SK-N-DZ (cell line): ENCODE data around the gene CHD5.

Experiments used
- DNase-seq: peaks from one replicate; pipeline ENCODE4 v3.0.0-alpha.2; 2015; ENCODE audit warnings: low spot score

CHD5 gene

DNA sequence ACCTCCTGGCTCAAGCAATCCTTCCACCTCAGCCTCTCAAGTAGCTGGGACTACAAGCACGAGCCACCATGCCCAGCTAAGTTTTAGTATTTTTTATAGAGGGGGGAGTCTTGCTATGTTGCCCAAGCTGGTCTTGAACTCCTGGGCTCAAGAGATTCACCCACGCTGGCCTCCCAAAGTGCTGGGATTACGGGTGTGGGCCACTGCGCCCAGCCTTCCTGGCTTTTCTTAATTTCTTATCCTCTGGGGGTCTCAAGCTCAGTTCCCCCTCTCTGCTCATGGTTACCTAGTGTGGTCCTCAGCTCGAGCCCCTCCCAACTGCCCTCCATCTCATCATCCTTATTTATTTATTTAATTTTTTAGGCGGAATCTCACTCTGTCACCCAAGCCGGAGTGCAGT, 22.1 kb upstream of the CHD5 start:
- DNase-seq: no peak

DNA sequence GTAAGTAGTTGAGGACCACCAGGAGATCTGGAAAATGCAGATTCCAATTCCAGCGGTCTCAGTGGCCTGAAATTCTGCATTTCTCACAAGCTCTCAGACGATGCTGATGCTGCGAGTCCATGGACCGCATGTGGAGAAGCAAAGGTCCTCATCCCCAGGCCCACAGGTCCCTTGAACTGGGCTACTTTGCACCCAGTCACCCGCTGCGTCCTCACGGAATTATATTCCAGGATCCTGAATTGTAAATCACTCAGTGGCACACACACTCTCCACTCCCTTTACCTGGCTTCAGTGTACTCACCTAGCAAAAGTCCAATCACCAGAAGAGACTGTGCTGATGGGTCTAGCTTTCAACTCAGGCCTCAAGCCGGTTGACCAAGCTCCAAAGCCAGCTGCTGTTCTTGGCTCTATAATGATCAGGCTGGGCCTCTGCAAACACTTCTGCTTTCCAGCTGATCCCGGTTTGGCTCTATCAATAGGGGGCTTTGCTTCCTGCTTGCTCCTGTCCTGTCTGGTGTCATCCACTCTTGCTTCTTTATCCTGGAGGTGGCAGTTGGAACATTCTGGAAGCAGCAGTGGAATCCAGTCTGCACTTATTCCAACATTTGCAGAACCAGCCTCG, 20.2 kb upstream of the CHD5 start:
- DNase-seq: no peak

DNA sequence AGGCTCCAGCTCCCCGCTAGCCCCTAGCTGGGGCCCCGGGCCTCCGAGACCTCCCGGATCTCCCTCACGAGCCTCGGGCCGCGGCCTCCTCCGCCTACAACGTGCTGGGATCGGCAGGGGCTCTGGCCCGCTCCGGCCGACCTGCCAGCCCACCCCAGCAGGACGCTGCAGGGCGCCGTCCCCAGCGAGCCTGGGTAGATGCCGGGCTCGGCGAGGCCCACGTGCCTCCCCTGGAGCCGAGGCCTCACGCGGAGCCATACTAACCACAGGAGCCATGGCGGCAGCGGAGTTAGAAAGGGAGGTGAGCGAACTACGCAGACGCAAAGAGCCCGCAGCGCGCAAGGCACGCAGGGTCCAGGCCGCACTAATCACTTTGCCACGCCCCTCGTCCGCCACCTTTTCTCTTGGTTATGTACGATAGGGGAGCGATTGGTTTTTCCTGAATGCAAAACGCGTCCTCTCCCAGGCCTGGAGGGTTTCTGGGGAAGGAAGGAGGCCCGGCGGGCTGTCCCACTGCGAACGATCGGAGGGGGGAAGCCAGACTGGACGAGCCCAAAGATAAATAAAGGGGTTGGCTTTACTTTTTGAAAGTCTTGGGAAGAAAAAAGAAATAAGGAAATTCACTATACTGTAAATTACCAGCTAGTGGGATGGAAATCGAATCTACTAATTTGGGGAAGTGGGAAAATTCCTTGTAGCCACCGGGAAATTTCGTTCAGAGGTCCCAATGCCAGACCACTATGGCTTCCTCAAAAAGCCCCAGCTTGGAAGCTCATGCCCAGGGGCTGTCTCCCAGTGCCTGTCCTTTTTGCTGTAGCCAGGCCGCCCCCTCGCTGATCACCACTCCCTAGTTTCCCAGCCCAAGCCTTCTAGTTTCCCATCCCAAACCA, 19.4 kb upstream of the CHD5 start, which contains the start of gene RPL22:
Gene RPL22, minus strand, starts transcription at position 298 of the 890 bp plus-strand sequence. Its CDS starts 22 bp downstream, at position 276.
- peak; percentile 97 for DNase-seq

DNA sequence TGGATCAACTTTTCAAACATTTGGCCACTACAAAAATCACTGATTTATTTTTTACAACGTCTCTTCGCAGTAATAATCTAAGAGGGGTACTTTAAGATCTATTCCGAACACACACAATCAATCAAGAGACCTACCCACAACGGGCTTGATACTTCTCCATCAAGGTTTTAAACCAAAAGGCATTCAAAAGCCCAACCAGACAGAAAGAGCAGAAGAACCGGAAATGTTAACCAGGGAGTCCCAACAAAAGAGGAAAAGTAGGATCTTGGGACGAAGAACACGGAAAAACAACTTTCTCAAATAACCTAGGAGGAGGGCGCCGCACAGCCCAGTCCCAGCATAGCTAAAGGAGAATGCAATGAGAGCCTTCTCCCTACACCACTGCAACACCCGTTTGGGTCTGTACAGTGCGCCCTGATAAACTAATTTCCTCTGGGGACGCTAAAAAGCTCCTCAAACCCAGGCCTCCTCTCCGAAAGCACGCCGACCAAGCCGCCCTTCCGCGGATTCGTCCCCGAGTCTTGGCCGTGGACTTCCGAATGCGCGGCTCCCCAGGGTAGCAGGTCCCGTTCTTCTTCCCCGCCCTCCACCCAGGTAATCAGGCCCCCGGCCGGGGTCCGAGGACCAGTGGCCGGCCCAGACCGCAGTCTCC, 18.7 kb upstream of the CHD5 start:
- DNase-seq: no peak

DNA sequence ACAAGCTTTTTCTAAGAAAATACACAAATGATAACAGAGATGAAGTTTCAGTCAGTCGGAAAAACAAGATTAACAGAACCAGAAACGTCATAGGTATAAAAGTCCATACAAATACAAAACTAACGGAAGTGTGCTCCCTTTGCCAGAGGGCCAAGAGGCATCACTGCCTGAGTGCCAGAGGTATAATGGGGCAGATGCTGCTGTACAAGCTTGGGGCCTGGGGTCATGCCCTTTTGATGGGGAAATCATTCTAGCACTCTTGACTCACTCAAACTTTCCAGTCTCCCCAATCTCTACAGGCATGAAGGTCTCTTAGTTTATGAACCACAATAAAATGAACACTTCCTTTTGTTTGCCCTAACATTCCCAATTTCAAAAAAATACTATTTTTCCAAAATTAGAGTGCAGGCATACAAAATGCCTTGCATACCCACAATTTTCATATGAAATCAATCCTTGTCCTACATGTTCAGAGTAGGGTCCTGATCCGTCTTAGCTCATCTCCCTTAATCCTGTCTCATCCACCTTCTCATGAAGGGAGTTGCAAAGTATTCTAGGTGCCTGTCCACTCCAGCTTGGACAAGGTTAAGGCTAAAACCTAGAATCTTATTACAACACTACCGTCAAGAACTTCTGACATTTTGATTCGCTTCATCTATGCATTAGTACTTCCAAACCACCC, 17.8 kb upstream of the CHD5 start:
- DNase-seq: no peak

DNA sequence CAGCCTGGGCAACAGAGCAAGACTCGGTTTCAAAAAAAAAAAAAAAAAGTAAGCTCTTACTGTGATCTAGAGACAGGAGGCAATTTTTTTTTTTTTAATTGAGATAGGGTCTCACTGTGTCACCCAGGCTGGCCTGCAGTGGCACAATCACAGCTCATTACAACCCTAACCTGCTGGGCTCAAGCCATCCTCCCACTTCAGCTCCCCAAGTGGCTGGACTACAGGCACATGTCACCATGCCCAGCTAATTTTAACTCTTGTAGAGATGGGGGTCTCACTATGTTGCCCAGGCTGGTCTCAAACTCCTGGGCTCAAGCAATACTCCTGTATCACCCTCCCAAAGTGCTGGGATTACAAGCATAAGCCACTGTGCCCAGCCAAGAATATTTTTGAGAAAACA, 11.8 kb upstream of the CHD5 start:
- DNase-seq: no peak

DNA sequence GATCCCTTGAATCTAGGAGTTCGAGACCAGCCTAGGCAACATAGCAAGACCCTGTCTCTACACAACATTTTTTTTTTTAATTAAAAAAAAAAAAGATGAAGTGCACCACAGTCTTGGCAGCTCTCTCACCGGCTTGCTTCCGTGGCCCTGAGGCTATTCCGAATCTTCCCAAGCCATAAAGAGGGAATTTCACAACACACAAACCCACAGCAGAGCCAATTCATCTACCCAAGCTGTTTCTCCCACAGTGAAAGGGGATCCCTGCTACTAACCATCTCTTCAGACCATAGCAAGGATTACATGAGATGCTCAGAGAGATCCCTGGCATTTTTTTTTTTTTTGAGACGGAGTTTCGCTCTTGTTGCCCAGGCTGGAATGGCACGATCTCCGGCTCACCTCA, 8.3 kb upstream of the CHD5 start:
- DNase-seq: no peak

DNA sequence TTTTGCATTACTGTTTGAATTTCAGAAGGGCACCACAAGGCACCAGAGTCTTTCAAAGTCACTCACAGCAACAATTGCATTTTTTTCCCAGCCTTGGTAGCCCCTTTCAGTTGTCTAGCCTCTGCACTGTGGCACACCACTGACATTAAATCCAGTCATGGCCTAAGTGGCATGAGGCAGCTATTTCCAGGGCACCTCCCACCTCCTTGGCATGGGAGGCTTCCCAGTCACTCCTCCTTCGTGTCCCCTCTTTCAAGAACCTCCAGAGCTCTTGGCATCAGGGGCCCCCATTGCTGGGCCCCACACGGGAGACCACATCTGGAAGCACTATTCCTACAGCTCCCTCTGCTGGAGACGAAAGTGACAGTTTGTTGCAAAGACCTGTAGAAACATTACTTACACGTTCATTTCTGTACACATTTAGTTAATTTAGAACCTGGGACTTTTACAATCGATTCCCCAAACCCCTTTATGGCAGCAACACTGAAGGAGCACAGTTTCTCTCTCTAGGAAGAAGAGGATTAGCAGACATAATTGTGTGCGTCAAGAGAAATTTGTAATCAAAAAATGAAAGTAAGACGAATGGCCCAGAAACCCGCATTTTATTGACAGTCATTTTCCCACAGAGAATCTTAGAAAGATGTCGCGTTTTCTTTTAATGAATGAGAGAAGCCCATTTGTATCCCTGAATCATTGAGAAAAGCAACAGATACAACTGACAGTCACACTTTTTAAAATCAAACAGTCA, 5.7 kb upstream of the CHD5 start:
- no peak for DNase-seq

DNA sequence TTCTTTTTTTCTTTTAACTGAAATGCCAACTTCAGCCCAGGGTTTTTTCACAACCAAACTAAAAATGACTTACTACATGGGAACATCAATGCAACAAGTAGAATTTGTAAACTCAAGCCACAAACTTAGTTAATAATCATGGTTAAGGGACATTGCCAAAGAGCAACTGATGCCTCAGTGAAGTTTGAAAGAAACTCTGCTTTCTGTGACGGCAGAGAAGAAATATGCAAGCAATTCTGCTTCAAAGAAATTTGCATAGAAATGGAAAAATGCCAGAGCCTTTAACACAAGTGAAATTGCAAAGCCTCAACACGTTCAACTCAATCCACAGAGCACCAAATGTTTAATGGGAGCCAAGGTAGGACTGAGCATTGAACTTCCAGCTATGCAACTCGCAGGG, 5.0 kb upstream of the CHD5 start:
- DNase-seq: no peak

DNA sequence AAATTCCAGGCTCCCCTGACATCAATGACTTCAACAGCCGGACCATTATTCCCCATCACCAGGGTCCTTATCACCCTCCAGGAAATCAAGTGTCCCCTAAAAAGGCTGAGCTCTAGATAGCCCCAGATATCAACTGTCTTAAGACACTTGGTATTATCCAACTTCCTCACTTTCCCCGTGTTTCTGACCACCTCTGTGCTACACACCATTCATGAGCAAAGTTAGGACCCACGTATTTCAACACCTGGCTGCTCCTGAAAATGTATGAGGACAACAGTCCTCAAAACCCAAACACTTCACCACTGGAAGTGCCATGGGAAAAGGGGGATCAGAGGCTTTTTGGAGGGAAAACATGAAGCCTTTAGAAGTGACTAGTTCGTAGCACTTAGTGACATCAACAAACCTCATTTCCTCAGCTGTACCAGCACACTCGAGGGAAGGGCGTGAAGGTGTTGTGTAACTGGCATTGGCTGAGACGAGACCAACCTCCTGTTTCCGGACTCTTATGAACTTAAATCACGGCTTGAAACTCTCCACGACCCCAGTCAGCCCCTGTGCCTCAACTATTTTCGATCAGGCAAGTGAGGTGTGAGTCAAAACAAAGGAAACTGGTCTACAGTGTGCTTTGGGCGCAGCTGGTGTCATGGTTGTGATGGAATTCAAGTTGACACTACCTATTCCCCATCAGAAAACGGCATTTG, 4.1 kb upstream of the CHD5 start:
- DNase-seq: no peak

DNA sequence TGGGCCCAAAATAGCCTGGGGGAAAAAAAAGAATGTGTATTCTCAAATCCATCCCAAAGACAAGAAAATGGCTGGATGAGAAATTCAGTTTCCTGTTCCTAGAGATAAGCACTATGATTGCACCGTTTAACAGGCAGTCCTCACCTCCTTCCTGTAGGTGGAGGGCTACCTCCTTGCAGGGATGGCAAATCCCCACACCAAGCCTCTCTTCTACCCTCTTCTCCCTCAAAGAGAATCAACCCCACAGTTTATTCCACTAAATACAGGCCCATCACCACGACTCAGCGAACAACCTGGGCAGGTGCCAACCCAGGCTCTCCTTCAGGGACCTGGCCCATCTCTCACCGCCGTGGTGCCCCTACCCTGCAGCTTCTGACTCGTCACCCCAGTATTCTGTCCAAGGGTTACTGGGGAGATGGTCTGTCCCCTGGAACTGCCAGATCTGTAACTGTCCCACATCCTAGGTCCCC, 3.4 kb upstream of the CHD5 start:
- no peak for DNase-seq

DNA sequence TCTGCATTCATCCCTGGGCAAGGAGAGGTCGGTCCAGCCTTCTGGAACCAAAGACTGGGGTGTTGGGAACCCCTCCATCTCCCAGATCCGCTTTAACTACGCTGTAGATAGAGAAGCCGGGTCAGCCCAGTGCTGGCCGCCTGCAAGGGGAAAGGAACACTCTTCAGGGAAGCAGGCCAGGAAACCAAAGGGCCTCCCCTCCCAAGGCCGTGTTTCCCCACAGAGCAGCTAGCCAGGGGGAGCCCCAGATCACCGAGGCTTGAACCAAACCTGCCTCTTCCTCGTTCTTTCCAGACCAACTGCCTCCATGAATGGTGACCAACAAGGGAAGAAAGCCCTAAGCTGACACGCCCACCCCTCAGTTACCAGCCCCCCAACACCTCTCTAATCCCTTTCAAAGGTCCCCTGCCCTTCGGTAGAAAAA, 1.2 kb upstream of the CHD5 start:
- DNase-seq: no peak

DNA sequence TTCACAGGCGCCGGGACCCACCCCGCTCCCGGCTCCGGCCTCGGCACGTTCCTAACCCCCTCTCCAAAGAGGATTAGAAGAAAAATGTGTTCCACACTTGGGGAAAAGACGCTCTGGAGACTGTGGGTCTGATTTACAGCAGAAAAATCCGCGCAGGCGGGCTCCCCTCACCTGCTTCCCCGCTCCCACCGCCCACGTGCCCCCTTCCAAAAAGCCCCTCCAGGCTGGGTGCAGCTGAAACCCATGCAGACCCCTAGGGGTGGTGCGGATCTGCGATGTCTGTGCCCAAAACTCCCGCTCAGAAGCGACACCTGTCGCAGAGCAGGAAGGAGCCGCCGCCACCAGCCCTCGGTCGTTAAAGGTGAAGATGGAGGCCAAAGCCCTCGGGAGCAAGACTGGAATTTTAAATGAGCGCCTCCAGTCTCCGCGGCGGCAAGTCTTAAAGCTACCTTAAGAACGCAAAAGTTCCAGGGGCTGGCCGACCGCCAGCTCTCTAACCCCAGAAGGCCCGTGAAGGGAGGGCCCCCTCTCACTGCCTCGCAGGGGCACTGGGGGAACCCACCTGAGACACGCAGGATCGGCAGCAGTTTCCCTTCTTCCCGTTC, 688 bp upstream of the CHD5 start:
- DNase-seq: no peak

DNA sequence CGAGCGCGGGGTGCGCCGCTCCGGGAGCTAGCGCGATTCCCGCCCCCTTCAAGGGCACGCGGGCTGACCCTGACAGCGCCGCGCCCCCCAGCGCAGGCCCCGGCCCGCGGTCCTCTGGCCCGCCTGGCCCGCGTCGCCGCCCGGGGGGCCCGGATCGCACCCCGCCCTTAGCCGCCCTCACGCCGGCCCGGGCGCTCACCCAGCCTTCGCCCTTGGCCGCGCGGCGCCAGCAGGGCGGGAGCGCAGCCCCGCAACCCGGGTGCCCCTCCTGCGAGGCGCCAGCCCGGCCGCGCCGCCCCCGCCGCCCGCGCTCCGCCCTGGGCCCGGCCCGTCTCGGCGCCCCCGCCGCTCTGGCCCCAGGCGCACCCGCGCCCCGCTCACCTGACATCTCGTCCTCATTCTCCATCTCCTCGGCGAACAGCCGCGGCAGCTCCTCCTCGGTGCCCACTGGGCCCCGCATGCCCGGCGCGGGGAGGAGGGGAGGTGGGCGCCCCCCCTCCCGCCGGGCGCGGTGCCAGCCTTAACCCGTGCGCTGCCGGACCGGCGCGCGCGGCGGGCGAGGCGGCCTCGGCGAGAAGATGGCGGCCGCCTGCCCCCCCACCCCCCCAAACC, 451 bp downstream of the CHD5 start:
- no peak for DNase-seq

DNA sequence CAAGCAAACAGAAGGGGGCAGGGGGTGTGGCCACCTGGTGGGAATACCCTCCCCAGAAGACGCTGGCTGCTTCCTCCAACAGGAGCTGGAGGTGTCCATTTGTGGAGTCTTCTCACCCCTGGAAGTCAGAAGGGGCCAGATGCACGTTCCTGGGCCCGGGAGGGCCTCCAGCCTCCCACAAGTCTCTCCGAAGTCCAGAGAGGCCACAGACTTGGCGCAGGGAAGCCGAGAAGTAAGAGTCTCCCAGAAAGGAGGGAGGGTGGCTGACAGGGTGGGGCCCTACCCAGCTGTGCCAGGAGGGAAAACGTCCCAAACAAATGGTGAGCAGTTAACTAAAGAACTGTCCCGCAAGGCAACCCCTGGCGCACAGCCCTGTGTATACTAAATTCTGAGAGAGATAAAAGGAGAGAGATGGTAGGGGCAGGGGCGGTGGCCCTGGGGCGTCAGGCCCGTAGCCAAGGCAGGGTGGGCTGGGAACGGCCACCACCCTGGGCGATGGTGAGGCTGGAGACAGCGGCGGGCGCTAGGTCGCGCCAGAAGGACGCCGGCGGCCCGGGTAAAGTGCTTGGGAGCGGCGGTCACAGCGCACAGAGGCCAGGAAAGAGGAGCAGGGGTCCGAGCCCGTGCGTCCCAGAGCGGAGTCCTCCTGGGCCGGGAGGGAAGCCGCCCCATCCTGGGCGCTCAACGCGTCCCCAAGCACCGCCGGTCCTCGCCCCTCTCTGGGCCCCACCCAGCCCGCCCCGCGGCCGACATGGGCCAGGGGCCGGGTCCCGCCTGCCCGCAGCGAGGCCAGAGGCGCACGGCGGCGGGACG, 1.2 kb downstream of the CHD5 start:
- DNase-seq: no peak

DNA sequence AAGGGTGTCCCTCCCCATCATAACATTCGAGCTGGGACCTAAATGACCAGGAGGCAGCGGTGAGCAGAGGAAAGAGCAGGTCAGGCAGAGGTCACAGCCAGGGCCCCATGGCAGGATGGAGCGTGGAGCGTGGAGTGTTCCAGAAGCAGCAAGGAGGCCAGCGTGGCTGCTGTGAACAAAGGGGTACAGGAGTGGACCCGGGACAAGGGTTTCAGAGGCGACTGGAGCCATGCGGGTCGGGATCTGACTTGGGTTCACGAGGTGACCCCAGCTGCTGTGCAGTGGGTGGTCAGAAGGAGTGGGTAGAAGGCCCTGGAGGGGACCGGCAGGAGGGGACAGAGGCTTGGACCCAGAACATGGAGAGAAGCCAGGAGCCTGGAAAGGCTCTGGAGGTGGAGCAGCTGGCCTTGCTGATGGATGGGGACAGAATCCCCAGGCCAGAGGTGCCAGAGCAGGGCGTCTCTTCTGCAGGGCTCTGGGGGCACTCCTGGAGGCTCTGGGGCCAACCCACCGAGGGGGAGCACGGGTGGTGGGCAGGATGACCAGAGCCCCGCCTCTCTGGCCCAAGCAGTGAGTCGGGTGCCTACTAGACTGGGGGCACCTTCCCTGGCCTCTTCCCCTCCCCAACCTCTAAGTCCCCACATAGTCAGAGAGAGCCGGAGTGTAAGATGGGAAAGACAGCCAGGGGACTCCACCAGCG, 2.3 kb downstream of the CHD5 start:
- DNase-seq: no peak

DNA sequence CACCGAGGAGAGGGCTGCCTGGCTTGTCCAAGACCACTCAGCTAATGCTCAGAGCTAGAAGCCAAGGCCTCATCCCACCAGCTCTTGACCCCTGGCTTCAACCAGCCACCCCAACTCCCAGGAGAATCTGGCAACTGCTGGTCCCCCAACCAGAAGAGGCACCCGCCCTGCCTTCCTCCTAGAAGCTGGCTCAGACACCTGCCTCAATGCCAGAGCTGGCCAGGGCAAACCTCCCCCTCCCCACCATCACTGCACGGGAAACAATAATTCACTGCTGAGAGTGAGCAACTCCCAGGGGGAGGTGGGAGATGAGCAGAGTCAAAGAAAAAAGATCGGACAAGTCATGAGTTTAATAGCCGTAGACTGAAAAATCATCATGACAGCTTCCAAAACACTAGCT, 3.3 kb downstream of the CHD5 start:
- no peak for DNase-seq

DNA sequence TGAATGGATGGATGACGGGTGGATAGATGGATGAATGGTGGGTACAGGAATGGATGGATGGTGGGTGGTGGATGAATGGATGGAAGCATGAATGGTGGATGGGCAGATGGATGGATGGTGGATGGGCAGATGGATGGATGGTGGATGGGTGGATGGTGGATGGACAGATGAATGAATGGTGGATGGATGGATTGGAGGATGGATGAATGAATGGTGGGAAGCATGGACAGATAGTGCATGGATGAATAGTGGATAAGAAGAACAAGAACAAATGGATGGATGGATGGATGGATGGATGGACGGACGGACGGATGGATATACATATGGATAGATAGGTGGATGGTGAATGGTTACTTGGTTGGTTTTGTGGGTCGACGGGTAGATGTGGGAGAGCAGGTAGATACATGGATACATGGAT, 4.7 kb downstream of the CHD5 start:
- DNase-seq: no peak
